Type B pancreatic cell (in vitro differentiated cells): ENCODE data around the gene UBE3C. TPM values are rescaled to one million over a fixed set of nuclear protein-coding genes. Genes with fewer than 3 reads are reported as not detected.

Experiments used
- DNase-seq: peaks from one replicate; pipeline ENCODE4 v3.0.0; 2021; ENCODE audit warnings: mixed read lengths; ENCODE audit not compliant: unreplicated experiment; ENCODE audit errors: extremely low spot score
- H3K27ac Mint-ChIP-seq: 2 replicates; pipeline ENCODE4 v1.8.0; 2021; ENCODE audit warnings: mild to moderate bottlenecking, mixed read lengths
- H3K27me3 Mint-ChIP-seq: 2 replicates; pipeline ENCODE4 v1.8.0; 2021; ENCODE audit warnings: mixed read lengths
- H3K36me3 Mint-ChIP-seq: 2 replicates; pipeline ENCODE4 v1.8.0; 2021; ENCODE audit warnings: mixed read lengths
- H3K4me1 Mint-ChIP-seq: one replicate; pipeline ENCODE4 v1.8.0; 2021; ENCODE audit warnings: mixed read lengths; ENCODE audit not compliant: unreplicated experiment
- H3K4me3 Mint-ChIP-seq: 2 replicates; pipeline ENCODE4 v1.8.0; 2021; ENCODE audit warnings: mild to moderate bottlenecking, mixed read lengths
- H3K9me3 Mint-ChIP-seq: 2 replicates; pipeline ENCODE4 v1.8.0; 2021; ENCODE audit warnings: mixed read lengths
- total RNA-seq: library from RNA; stranded (reverse); gene quantifications from 2 replicates; pipeline ENCODE4 v1.2.1, GENCODE V29; 2021; ENCODE audit warnings: low replicate concordance
- TF ChIP-seq, protein P1 (sequence below): fragments of 200-600 bp; sonication (generic); conservative IDR thresholded peaks from 2 replicates; pipeline ENCODE4 v1.5.0; 2021; ENCODE audit warnings: antibody characterized with exemption, mild to moderate bottlenecking

Gene UBE3C
- total RNA-seq, 1 donor from 2014 or later = 51.6 TPM

DNA sequence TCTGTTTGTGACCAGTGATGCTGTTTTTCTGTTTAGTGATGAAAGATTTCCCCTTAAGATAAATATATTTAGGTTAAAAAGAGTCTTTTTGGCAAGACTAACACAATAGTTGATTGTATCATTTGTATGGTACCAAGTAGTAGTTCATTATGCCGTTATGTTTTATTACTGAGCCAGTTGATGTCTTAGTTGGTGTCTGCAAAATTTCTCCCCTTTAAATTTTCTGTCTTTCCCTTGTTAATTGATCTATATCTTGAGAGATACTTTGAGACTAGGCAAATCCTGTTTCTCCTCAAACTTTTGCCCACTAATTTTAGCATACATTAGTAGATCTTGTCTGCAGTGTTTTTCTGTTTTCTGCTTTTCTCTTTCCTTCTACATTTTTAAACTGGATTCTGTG lies 21.7 kb downstream of the UBE3C start:
- Mint-ChIP-seq H3K4me1 (peaks cover 17% of the 10 kb centered on the region), H3K4me3 (no peak overlapping the region), H3K9me3 (peaks cover 4% of the 10 kb centered on the region), H3K27ac (no peak overlapping the region), H3K27me3 (no peaks in the 10 kb centered on the region), H3K36me3 (peaks cover 24% of the 10 kb centered on the region)
- TF ChIP-seq, protein P1, sequence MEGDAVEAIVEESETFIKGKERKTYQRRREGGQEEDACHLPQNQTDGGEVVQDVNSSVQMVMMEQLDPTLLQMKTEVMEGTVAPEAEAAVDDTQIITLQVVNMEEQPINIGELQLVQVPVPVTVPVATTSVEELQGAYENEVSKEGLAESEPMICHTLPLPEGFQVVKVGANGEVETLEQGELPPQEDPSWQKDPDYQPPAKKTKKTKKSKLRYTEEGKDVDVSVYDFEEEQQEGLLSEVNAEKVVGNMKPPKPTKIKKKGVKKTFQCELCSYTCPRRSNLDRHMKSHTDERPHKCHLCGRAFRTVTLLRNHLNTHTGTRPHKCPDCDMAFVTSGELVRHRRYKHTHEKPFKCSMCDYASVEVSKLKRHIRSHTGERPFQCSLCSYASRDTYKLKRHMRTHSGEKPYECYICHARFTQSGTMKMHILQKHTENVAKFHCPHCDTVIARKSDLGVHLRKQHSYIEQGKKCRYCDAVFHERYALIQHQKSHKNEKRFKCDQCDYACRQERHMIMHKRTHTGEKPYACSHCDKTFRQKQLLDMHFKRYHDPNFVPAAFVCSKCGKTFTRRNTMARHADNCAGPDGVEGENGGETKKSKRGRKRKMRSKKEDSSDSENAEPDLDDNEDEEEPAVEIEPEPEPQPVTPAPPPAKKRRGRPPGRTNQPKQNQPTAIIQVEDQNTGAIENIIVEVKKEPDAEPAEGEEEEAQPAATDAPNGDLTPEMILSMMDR = no peak
- no peak for DNase-seq

DNA sequence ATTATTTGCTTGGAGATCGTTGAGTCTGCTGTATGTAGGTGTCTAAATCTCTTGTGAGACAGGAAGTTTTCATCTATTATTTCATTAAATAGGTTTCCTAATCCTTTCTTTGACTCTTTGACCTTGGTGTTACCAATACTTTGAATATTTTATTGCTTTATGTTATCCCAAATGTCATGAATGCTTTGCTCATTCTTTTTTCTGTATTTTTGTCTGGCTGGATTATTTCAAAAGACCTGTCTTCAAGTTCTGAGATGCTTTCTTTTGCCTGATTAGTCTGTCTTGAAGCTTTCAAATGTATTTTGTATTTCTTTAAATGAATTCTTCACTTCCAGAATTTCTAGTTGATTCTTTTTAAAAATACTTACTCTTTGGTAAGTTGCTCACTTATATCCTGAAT lies 27.3 kb downstream of the UBE3C start:
- Mint-ChIP-seq H3K27me3 (no peaks in the 10 kb centered on the region), H3K4me3 (no peak overlapping the region), H3K4me1 (no peaks in the 10 kb centered on the region), H3K36me3 (peaks cover 35% of the 10 kb centered on the region), H3K27ac (no peak overlapping the region), H3K9me3 (peaks cover 4% of the 10 kb centered on the region)
- TF ChIP-seq, protein P1 = no peak
- no peak for DNase-seq

DNA sequence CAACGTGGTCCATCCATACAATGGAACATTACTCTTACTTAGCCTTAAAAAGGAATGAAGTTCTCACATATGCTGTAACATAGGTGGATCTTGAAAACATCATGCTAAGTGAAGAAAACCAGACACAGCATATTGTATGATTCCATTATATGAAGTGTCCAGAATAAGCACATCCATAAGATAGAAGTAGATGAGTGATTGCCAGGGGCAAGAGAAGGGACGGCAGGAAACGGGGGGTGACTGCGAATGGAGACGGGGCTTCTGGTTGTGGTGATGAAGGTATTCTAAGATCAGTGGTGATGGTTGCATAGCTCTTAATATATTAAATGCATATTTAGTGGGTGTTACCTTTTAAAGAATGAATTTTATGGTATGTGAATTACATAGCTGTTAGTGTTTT lies 29.8 kb downstream of the UBE3C start:
- H3K27me3 Mint-ChIP-seq = no peaks in the 10 kb centered on the region
- H3K27ac Mint-ChIP-seq = no peak overlapping the region
- peaks cover 37% of the 10 kb centered on the region for H3K36me3 Mint-ChIP-seq
- no peak overlapping the region for H3K4me3 Mint-ChIP-seq
- peaks cover 4% of the 10 kb centered on the region for H3K9me3 Mint-ChIP-seq
- TF ChIP-seq, protein P1 = no peak
- H3K4me1 Mint-ChIP-seq = no peaks in the 10 kb centered on the region
- no peak for DNase-seq

DNA sequence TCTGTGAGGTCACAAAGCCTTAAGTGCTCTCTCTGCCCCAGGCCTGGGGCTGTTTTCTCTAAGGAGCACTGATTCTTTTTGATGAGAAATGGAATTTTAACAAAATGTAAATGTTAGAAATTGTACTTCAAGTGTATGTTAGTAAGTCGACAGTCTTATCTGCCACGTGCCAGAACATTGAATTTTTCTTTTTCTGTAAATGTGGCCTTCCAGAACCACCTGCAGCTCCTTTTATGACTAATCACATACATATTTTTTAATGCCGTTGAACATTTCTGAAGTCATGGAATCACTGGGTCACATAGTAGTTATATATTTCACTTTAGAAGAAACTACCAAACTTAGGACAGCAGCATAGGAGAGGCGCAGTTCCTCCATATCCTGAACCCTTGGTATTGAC lies 38.0 kb downstream of the UBE3C start:
- Mint-ChIP-seq H3K27ac (no peak overlapping the region), H3K4me1 (no peaks in the 10 kb centered on the region), H3K36me3 (peaks cover 14% of the 10 kb centered on the region), H3K9me3 (no peaks in the 10 kb centered on the region), H3K4me3 (no peak overlapping the region), H3K27me3 (no peaks in the 10 kb centered on the region)
- TF ChIP-seq, protein P1 = no peak
- DNase-seq = no peak

DNA sequence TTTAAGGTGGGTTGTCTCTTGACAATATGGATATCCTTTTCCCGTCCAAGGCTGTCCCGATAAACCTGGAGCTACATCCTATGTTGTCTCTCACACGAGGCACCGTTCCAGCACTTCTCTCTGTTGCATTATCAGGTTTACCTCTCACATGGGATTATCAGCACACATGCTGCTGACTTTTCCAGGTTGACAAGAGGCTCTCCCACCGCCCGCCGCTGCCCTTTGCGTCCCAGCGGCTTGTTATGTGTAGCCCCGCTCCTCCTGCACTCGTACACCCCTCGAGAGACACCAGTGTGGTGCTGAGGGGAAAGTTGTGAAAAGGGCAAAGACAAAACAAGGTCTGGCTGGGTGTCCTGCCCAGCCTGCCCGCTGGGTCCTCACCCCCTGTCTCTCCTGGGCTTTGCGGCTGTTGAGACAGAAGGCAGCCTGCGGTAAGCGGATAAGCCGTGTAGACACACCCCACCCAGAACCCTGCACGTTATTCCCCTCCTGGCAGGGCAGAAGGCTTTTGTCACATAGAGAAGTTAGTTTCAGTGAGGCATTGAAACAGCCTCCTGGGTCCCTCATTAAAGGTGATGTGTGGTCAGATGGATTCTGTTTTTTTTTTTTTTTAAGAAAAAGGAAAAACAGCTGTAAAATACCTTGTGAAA lies 38.7 kb downstream of the UBE3C start:
- Mint-ChIP-seq H3K36me3 (peaks cover 18% of the 10 kb centered on the region), H3K4me3 (no peak overlapping the region), H3K27me3 (no peaks in the 10 kb centered on the region), H3K27ac (no peak overlapping the region), H3K4me1 (no peaks in the 10 kb centered on the region), H3K9me3 (no peaks in the 10 kb centered on the region)
- TF ChIP-seq, protein P1 = no peak
- DNase-seq = no peak
